Panc1 (cell line): ENCODE data around the gene GPR162. TPM values are rescaled to one million over a fixed set of nuclear protein-coding genes. Genes with fewer than 3 reads are reported as not detected.

Experiments used
- ATAC-seq: fragments of 200-7000 bp; cut with Tn5 transposase; 2 replicates; pipeline ENCODE4 v1.9.1; 2020; ENCODE audit warnings: mild to moderate bottlenecking, moderate library complexity
- BruUV-seq: library from RNA; stranded (reverse); fragments of 400-500 nt; replicated peaks from 2 replicates; lab custom pipeline; 2021; lab: Mats Ljungman, UMichigan
- CTCF ChIA-PET: fragments of 300-600 bp; sonication (Branson Sonifier 250); formaldehyde crosslinking; loops from one replicate; lab custom pipeline; 2022; ENCODE audit warnings: antibody characterized with exemption; lab: Charles Lee
- POLR2A ChIA-PET: fragments of 300-600 bp; sonication (Branson Sonifier 250); formaldehyde crosslinking; loops from one replicate; lab custom pipeline; 2022; ENCODE audit warnings: antibody characterized with exemption; lab: Charles Lee
- DNase-seq: peaks from one replicate; pipeline ENCODE4 v3.0.0-alpha.2; 2010; ENCODE audit warnings: low read depth, low spot score
- H3K27ac ChIP-seq: 2 replicates; pipeline ENCODE4 v1.5.1; 2011; ENCODE audit warnings: mild to moderate bottlenecking, low read length, inconsistent platforms
- H3K27me3 ChIP-seq: fragments of 200-500 bp; sonication (Bioruptor generic); 2 replicates; pipeline ENCODE4 v1.6.0; 2014; ENCODE audit warnings: low read length, inconsistent platforms; ENCODE audit not compliant: control insufficient read depth, insufficient read depth
- H3K36me3 ChIP-seq: fragments of 200-500 bp; sonication (Bioruptor generic); 2 replicates; pipeline ENCODE4 v1.5.1; 2014; ENCODE audit warnings: inconsistent platforms, mild to moderate bottlenecking, low read length, moderate library complexity; ENCODE audit not compliant: control insufficient read depth, insufficient read depth
- H3K4me1 ChIP-seq: 2 replicates; pipeline ENCODE4 v1.5.1; 2011; ENCODE audit warnings: inconsistent platforms, mild to moderate bottlenecking, low read length, moderate library complexity; ENCODE audit not compliant: control insufficient read depth, insufficient read depth
- H3K4me3 ChIP-seq, 2 experiments: 2 replicates each; pipeline ENCODE4 v1.5.1; 2011 to 2012; ENCODE audit warnings: low read depth in 2 of 2, low read length in 2 of 2, mild to moderate bottlenecking in 2 of 2, inconsistent platforms in 1 of 2, moderate library complexity in 1 of 2
- H3K9me3 ChIP-seq: fragments of 200-500 bp; sonication (Bioruptor generic); 2 replicates; pipeline ENCODE4 v1.5.1; 2014; ENCODE audit warnings: low read depth, mild to moderate bottlenecking, inconsistent platforms, low read length, moderate library complexity; ENCODE audit not compliant: control insufficient read depth, insufficient read depth
- CTCF ChIP-seq: fragments of 450-650 bp; IDR thresholded peaks from 2 replicates; pipeline ENCODE4 v1.5.1; 2017; ENCODE audit warnings: mild to moderate bottlenecking
- POLR2AphosphoS5 ChIP-seq: IDR thresholded peaks from 2 replicates; pipeline ENCODE4 v1.6.1; 2012; ENCODE audit warnings: mild to moderate bottlenecking, low read depth, low read length, moderate library complexity
- REST ChIP-seq, 2 experiments: IDR thresholded peaks; 2 replicates each; pipeline ENCODE4 v1.6.1; 2011 to 2012; ENCODE audit warnings: low read depth in 2 of 2, control low read depth in 1 of 2, low read length in 1 of 2, mild to moderate bottlenecking in 1 of 2, moderate library complexity in 1 of 2; ENCODE audit not compliant: insufficient read depth in 1 of 2
- SIN3A ChIP-seq: IDR thresholded peaks from 2 replicates; pipeline ENCODE4 v1.6.1; 2012; ENCODE audit warnings: low read depth, mild to moderate bottlenecking, low read length, moderate library complexity, borderline replicate concordance; ENCODE audit not compliant: insufficient read depth
- TCF7L2 ChIP-seq: IDR thresholded peaks from 2 replicates; pipeline ENCODE4 v1.6.1; 2011; ENCODE audit warnings: mild to moderate bottlenecking, low read depth, low read length, inconsistent platforms
- in situ Hi-C: cut with HindIII; loops from 2 replicates; pipeline ENCODE4 v1.10.0; 2016; ENCODE audit warnings: low sequenced_read_pairs, low pct_unique_long_range_greater_than_20kb
- intact Hi-C: fragments of 100-400 bp; cut with micrococcal nuclease; formaldehyde crosslinking; loops from one replicate; pipeline ENCODE4 v1.10.0; 2022; ENCODE audit not compliant: unreplicated experiment
- total RNA-seq: library from RNA; stranded (reverse); gene quantifications from one replicate; pipeline ENCODE4 v1.2.1, GENCODE V29; 2021; ENCODE audit not compliant: unreplicated experiment

Gene GPR162
- total RNA-seq, 1 experiment from 2014 or later = 1.3 TPM

- BruUV-seq = no TSS peak
- Histone ChIP-seq H3K4me3 (no peak overlapping the region), H3K4me1 (no peaks in the 10 kb centered on the region), H3K27me3 (no peaks in the 10 kb centered on the region), H3K27ac (no peak overlapping the region), H3K36me3 (no peaks in the 10 kb centered on the region), H3K9me3 (no peaks in the 10 kb centered on the region)
- TF ChIP-seq SIN3A (no peak), POLR2AphosphoS5 (no peak), TCF7L2 (no peak), CTCF (no peak), REST (IDR thresholded peaks at IDR 0.05; ENCODE audit: insufficient read depth in 1 of 2, low read depth in 2 of 2, low read length in 1 of 2) (no peak)
- ChIA-PET CTCF (no interaction called here), POLR2A (no interaction called here)
- intact Hi-C loops = no loop called here
- ATAC-seq = no peak
- DNase-seq = no peak
- in situ Hi-C loops = no loop called here
Measured at GRCh38 chr12:6816598-6816997, 5.0 kb upstream of the GPR162 start.

DNA sequence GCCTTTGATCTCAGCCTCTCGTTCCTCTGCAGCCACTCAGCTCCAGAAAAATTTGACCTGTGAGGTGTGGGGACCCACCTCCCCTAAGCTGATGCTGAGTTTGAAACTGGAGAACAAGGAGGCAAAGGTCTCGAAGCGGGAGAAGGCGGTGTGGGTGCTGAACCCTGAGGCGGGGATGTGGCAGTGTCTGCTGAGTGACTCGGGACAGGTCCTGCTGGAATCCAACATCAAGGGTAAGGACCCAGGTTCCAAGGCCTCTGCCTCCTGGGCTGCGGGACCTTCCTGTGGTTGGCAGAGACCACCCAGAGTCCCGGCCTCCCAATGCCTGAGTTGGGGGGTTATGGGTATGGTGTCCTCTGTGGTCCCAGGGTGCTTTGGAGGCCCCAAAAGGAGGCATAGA lies 4.5 kb upstream of the GPR162 start:
- no peak for TF ChIP-seq POLR2AphosphoS5
- TF ChIP-seq REST (IDR thresholded peaks at IDR 0.05; ENCODE audit: insufficient read depth in 1 of 2, low read depth in 2 of 2, low read length in 1 of 2) = no peak
- CTCF ChIA-PET = no interaction called here
- no TSS peak for BruUV-seq
- in situ Hi-C loops (no loop called here), intact Hi-C loops (no loop called here)
- no peaks in the 10 kb centered on the region for H3K27me3 ChIP-seq
- no peak overlapping the region for H3K27ac ChIP-seq
- POLR2A ChIA-PET = no interaction called here
- ATAC-seq = no peak
- no peaks in the 10 kb centered on the region for H3K36me3 ChIP-seq
- DNase-seq = no peak
- no peaks in the 10 kb centered on the region for H3K9me3 ChIP-seq
- no peak overlapping the region for H3K4me3 ChIP-seq
- no peaks in the 10 kb centered on the region for H3K4me1 ChIP-seq
